ENCODE data around the gene ATG16L2.
A peak's percentile ranks its signal among the peaks of the same experiment; 100 is the strongest.

ATG16L2 gene

GRCh38 chr11:72831521-72832300, 17.5 kb downstream of the ATG16L2 start:
- ATAC-seq (ENCODE audit: low read depth) (peak; percentile 81), DNase-seq (ENCODE audit: low spot score) (no peak)
- peaks cover 5% of the 10 kb centered on the region for H3K4me1 ChIP-seq (ENCODE audit: insufficient read depth, poor library complexity, severe bottlenecking)
- H3K4me3 ChIP-seq (ENCODE audit: severe bottlenecking): no peak overlapping the region
- TF ChIP-seq CTCF (IDR thresholded peaks at IDR 0.05; ENCODE audit: poor library complexity, severe bottlenecking): peak; percentile 91
- peaks cover 5% of the 10 kb centered on the region for H3K36me3 ChIP-seq (ENCODE audit: low read depth)
- H3K27me3 ChIP-seq (ENCODE audit: insufficient read depth, poor library complexity, severe bottlenecking): no peaks in the 10 kb centered on the region
- H3K9me3 ChIP-seq (ENCODE audit: severe bottlenecking): no peaks in the 10 kb centered on the region
- H3K27ac ChIP-seq (ENCODE audit: poor library complexity, severe bottlenecking): no peak overlapping the region

- Histone ChIP-seq H3K9me3 (ENCODE audit: severe bottlenecking) (no peaks in the 10 kb centered on the region), H3K27ac (ENCODE audit: poor library complexity, severe bottlenecking) (no peak overlapping the region), H3K4me1 (ENCODE audit: insufficient read depth, poor library complexity, severe bottlenecking) (peaks cover 5% of the 10 kb centered on the region), H3K36me3 (ENCODE audit: low read depth) (peaks cover 5% of the 10 kb centered on the region), H3K27me3 (ENCODE audit: insufficient read depth, poor library complexity, severe bottlenecking) (no peaks in the 10 kb centered on the region), H3K4me3 (ENCODE audit: severe bottlenecking) (no peak overlapping the region)
- no peak for DNase-seq (ENCODE audit: low spot score)
- no peak for TF ChIP-seq CTCF (IDR thresholded peaks at IDR 0.05; ENCODE audit: poor library complexity, severe bottlenecking)
- no peak for ATAC-seq (ENCODE audit: low read depth)
Measured at GRCh38 chr11:72832301-72833082, 18.3 kb downstream of the ATG16L2 start.

GRCh38 chr11:72833083-72833733, 19.0 kb downstream of the ATG16L2 start:
- no peak for DNase-seq (ENCODE audit: low spot score)
- ATAC-seq (ENCODE audit: low read depth): no peak
- Histone ChIP-seq H3K27me3 (ENCODE audit: insufficient read depth, poor library complexity, severe bottlenecking) (no peaks in the 10 kb centered on the region), H3K36me3 (ENCODE audit: low read depth) (peaks cover 5% of the 10 kb centered on the region), H3K4me1 (ENCODE audit: insufficient read depth, poor library complexity, severe bottlenecking) (peaks cover 5% of the 10 kb centered on the region), H3K27ac (ENCODE audit: poor library complexity, severe bottlenecking) (no peak overlapping the region), H3K9me3 (ENCODE audit: severe bottlenecking) (no peaks in the 10 kb centered on the region), H3K4me3 (ENCODE audit: severe bottlenecking) (no peak overlapping the region)
- no peak for TF ChIP-seq CTCF (IDR thresholded peaks at IDR 0.05; ENCODE audit: poor library complexity, severe bottlenecking)

- H3K27me3 ChIP-seq (ENCODE audit: insufficient read depth, poor library complexity, severe bottlenecking): no peaks in the 10 kb centered on the region
- ATAC-seq (ENCODE audit: low read depth) (no peak), DNase-seq (ENCODE audit: low spot score) (no peak)
- no peaks in the 10 kb centered on the region; the same call in 1 of the 2 replicates for H3K36me3 ChIP-seq (ENCODE audit: low read depth)
- no peak for TF ChIP-seq CTCF (IDR thresholded peaks at IDR 0.05; ENCODE audit: poor library complexity, severe bottlenecking)
- no peak overlapping the region for H3K4me3 ChIP-seq (ENCODE audit: severe bottlenecking)
- H3K9me3 ChIP-seq (ENCODE audit: severe bottlenecking): no peaks in the 10 kb centered on the region
- peaks cover 10% of the 10 kb centered on the region for H3K4me1 ChIP-seq (ENCODE audit: insufficient read depth, poor library complexity, severe bottlenecking)
- no peak overlapping the region for H3K27ac ChIP-seq (ENCODE audit: poor library complexity, severe bottlenecking)
Measured at GRCh38 chr11:72833811-72834493, 19.7 kb downstream of the ATG16L2 start.

All from RWPE2 (cell line).